Natural killer cell (primary cell): ENCODE measurements around the gene NEBL. TPM values are rescaled to one million over a fixed set of nuclear protein-coding genes. Genes with fewer than 3 reads are reported as not detected.

Experiments used
- ATAC-seq, 3 donors: fragments of 150-1000 bp in 2 of 3; fragments of 200-7000 bp in 1 of 3; cut with Tn5 transposase; 1 replicate in 1 of 3; 2 replicates in 2 of 3; pipeline ENCODE4 v1.10.0; 2021; ENCODE audit warnings: mild to moderate bottlenecking in 2 of 3, moderate library complexity in 2 of 3
- DNase-seq, 2 donors: peaks; one replicate each; pipeline versions ENCODE4 v3.0.0 to v3.0.0-alpha.2; 2013 to 2021; ENCODE audit warnings: mixed read lengths in 1 of 2
- H3K27ac ChIP-seq: one replicate; pipeline ENCODE4 v1.5.1; 2013; ENCODE audit warnings: mild to moderate bottlenecking, low read length
- H3K27me3 ChIP-seq: one replicate; pipeline ENCODE4 v1.6.1; 2013; ENCODE audit warnings: low read length; ENCODE audit not compliant: control insufficient read depth, insufficient read depth
- H3K36me3 ChIP-seq: one replicate; pipeline ENCODE4 v1.6.1; 2013; ENCODE audit warnings: low read length; ENCODE audit not compliant: control insufficient read depth, insufficient read depth
- H3K4me1 ChIP-seq: one replicate; pipeline ENCODE4 v1.6.1; 2013; ENCODE audit warnings: low read length; ENCODE audit not compliant: control insufficient read depth, insufficient read depth
- H3K4me3 ChIP-seq: one replicate; pipeline ENCODE4 v1.5.1; 2013; ENCODE audit warnings: low read length
- H3K9me3 ChIP-seq: one replicate; pipeline ENCODE4 v1.6.1; 2013; ENCODE audit warnings: low read length; ENCODE audit not compliant: control insufficient read depth, insufficient read depth
- H3K27ac Mint-ChIP-seq, 2 donors: one replicate each; pipeline ENCODE4 v1.8.0; 2022; ENCODE audit warnings: mild to moderate bottlenecking in 2 of 2, mixed read lengths in 2 of 2, moderate library complexity in 1 of 2
- H3K27me3 Mint-ChIP-seq, 2 donors: one replicate each; pipeline ENCODE4 v1.8.0; 2022; ENCODE audit warnings: low read depth in 2 of 2, mixed read lengths in 2 of 2
- H3K36me3 Mint-ChIP-seq: one replicate; pipeline ENCODE4 v1.8.0; 2022; ENCODE audit warnings: mixed read lengths
- H3K4me1 Mint-ChIP-seq, 2 donors: one replicate each; pipeline ENCODE4 v1.8.0; 2022; ENCODE audit warnings: mixed read lengths in 2 of 2
- H3K4me3 Mint-ChIP-seq: one replicate; pipeline ENCODE4 v1.8.0; 2022; ENCODE audit warnings: mild to moderate bottlenecking, moderate library complexity, mixed read lengths
- H3K9me3 Mint-ChIP-seq, 2 donors: one replicate each; pipeline ENCODE4 v1.8.0; 2022; ENCODE audit warnings: mixed read lengths in 2 of 2
- CTCF ChIP-seq: fragments of 200-600 bp; IDR thresholded peaks from one replicate; pipeline ENCODE4 v1.8.0; 2022; ENCODE audit warnings: antibody characterized with exemption
- WGBS: methylation state at CpG from one replicate; pipeline ENCODE4 v1.1.7; 2013; ENCODE audit warnings: missing lambda C conversion rate; ENCODE audit not compliant: insufficient coverage; 5-methylcytosine and 5-hydroxymethylcytosine counted together
- intact Hi-C: fragments of 100-400 bp; cut with micrococcal nuclease; formaldehyde crosslinking; loops from one replicate; pipeline ENCODE4 v1.14.2; 2022
- total RNA-seq, 4 donors: library from RNA; stranded (reverse); fragments of 120-200 nt in 1 of 4; gene quantifications; one replicate each; pipeline versions ENCODE4 v1.2.3 to v1.2.4, GENCODE V29; 2013 to 2022

Gene NEBL
- total RNA-seq, 3 donors from 2014 or later (not counting 1 experiment from before 2014, with no cell fraction given): 1.1 to 1.5 TPM; not detected in 1

GRCh38 chr10:20887706-20888555, 9.2 kb downstream of the NEBL start:
- no peaks in the 10 kb centered on the region for H3K9me3 ChIP-seq
- DNase-seq (no peak), ATAC-seq (no peak)
- no peak for TF ChIP-seq CTCF
- Mint-ChIP-seq H3K27me3 (peaks cover 8 to 40% of the 10 kb centered on the region in 2 donors), H3K27ac (no peak overlapping the region), H3K36me3 (no peaks in the 10 kb centered on the region), H3K9me3 (no peaks in the 10 kb centered on the region), H3K4me3 (no peak overlapping the region), H3K4me1 (no peaks in the 10 kb centered on the region)
- no peaks in the 10 kb centered on the region for H3K36me3 ChIP-seq
- peaks cover 2% of the 10 kb centered on the region for H3K27me3 ChIP-seq
- H3K4me3 ChIP-seq: no peak overlapping the region
- no peaks in the 10 kb centered on the region for H3K4me1 ChIP-seq
- 61% methylated on average over 5 of the region's 7 CpGs for WGBS
- no peak overlapping the region for H3K27ac ChIP-seq
- intact Hi-C loops: no loop called here

DNA sequence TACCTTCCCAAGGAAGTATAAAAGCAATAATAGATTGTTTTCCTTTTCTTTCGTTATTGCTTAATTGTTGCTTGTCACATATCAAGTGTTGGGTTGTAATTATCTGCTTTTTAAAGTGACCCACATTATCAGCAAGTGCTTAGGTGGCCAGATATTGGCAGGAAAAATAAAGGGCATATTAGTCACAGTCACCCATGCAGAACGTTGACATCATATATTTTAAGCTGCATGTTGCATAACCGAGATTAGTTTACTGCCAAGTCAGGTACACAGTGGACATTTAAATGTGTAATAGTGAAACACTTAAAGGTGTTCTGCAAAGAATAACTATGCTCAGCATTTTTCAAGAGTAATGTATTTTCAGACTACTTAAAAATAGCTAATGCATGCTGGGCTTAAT, 11.4 kb downstream of the NEBL start:
- peaks cover 2% of the 10 kb centered on the region for H3K27me3 ChIP-seq
- no peaks in the 10 kb centered on the region for H3K4me1 ChIP-seq
- no peak overlapping the region for H3K4me3 ChIP-seq
- intact Hi-C loops: no loop called here
- H3K27ac ChIP-seq: no peak overlapping the region
- peaks cover 4 to 33% of the 10 kb centered on the region in 2 donors for H3K27me3 Mint-ChIP-seq
- ATAC-seq: no peak
- H3K9me3 ChIP-seq: no peaks in the 10 kb centered on the region
- 67% methylated on average over 3 of the region's 3 CpGs for WGBS
- no peak for DNase-seq
- H3K9me3 Mint-ChIP-seq: no peaks in the 10 kb centered on the region
- no peaks in the 10 kb centered on the region for H3K4me1 Mint-ChIP-seq
- no peaks in the 10 kb centered on the region for H3K36me3 Mint-ChIP-seq
- no peak overlapping the region for H3K4me3 Mint-ChIP-seq
- H3K36me3 ChIP-seq: no peaks in the 10 kb centered on the region
- H3K27ac Mint-ChIP-seq: no peak overlapping the region
- TF ChIP-seq CTCF: no peak

DNA sequence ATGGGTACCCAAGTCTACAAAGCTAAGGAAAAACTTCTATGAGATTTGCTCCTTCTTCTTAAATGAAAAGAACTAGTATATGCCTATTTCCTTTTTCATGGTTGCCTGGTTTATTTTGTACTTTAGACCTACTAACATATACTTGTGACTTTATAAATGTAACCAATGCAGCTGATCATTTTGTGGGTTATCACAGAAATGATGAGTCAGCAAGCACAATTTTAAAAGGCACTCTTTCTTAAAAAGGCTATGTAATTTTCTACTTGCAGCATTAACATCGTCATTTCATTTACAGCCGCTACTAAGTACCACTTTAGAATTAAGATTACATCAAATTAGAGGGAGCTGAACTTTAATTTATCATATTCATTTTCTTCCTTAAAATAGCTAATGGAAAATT, 13.6 kb downstream of the NEBL start:
- H3K36me3 ChIP-seq: no peaks in the 10 kb centered on the region
- Mint-ChIP-seq H3K27ac (no peak overlapping the region), H3K4me3 (no peak overlapping the region), H3K4me1 (no peaks in the 10 kb centered on the region), H3K27me3 (peaks cover 4 to 30% of the 10 kb centered on the region in 2 donors), H3K36me3 (no peaks in the 10 kb centered on the region), H3K9me3 (no peaks in the 10 kb centered on the region)
- no peak for ATAC-seq
- no peak overlapping the region for H3K27ac ChIP-seq
- no peak for TF ChIP-seq CTCF
- intact Hi-C loops: no loop called here
- WGBS: no CpG with 5 or more reads among the region's 2 CpGs
- DNase-seq: no peak
- H3K4me1 ChIP-seq: no peaks in the 10 kb centered on the region
- no peak overlapping the region for H3K4me3 ChIP-seq
- peaks cover 2% of the 10 kb centered on the region for H3K27me3 ChIP-seq
- H3K9me3 ChIP-seq: no peaks in the 10 kb centered on the region
